Measurements from ENCODE around the gene MAST2. TPM values are rescaled to one million over a fixed set of nuclear protein-coding genes. Genes with fewer than 3 reads are reported as not detected.

Gene MAST2
- total and polyA plus RNA-seq, 2 of the 13 experiments (the other 11 are each of a cell fraction or from before 2014, with no cell fraction given) = 15.3 to 23.0 TPM

- TF ChIP-seq KLF12 (CRISPR knock-in tag; IDR thresholded peaks at IDR 0.05; ENCODE audit: borderline replicate concordance) = no peak
- TF ChIP-seq KDM4B (CRISPR knock-in tag; IDR thresholded peaks at IDR 0.05) = no peak
- TF ChIP-seq FOXP1 (IDR thresholded peaks at IDR 0.05) = no peak
- TF ChIP-seq FOXP1 (CRISPR knock-in tag; IDR thresholded peaks at IDR 0.05) = no peak
- no peak for TF ChIP-seq NFIC (IDR thresholded peaks at IDR 0.05; ENCODE audit: low read length)
- no peak for TF ChIP-seq ARID2 (CRISPR knock-in tag; IDR thresholded peaks at IDR 0.05; ENCODE audit: borderline replicate concordance)
- TF ChIP-seq GLMP (CRISPR knock-in tag; IDR thresholded peaks at IDR 0.05; ENCODE audit: borderline replicate concordance) = no peak
- TF ChIP-seq ZBTB37 (CRISPR knock-in tag; IDR thresholded peaks at IDR 0.05) = no peak
- no peak for TF ChIP-seq ZMAT5 (CRISPR knock-in tag; IDR thresholded peaks at IDR 0.05; ENCODE audit: borderline replicate concordance, low read depth)
Observed at GRCh38 chr1:46005594-46005993, 202.2 kb downstream of the MAST2 start (continued).

- Histone ChIP-seq H2AFZ (ENCODE audit: low read length) (no peak overlapping the region), H3K27me3 (ENCODE audit: control insufficient read depth in 1 of 2, insufficient read depth in 2 of 2, low read length in 2 of 2) (no peaks in the 10 kb centered on the region), H3K36me3 (replicated peaks in 1 of 2; ENCODE audit: control insufficient read depth in 1 of 2, insufficient read depth in 2 of 2, low read length in 2 of 2) (peaks cover 36 to 79% of the 10 kb centered on the region in 2 experiments), H3K4me2 (ENCODE audit: low read depth, low read length) (no peak overlapping the region), H3K9ac (ENCODE audit: insufficient read depth, low read depth, low read length) (no peak overlapping the region), H4K20me1 (ENCODE audit: insufficient read depth, low read length) (no peaks in the 10 kb centered on the region), H3K4me3 (replicated peaks in 1 of 3; ENCODE audit: insufficient read depth in 1 of 3, low read depth in 2 of 3, low read length in 3 of 3) (no peak overlapping the region), H3K4me1 (ENCODE audit: insufficient read depth, low read length) (peaks cover 3% of the 10 kb centered on the region), H3K9me3 (ENCODE audit: low read length) (no peaks in the 10 kb centered on the region), H3K79me2 (ENCODE audit: insufficient read depth, low read length) (no peaks in the 10 kb centered on the region), H3K27ac (ENCODE audit: extremely low read length, insufficient read depth, low read length) (no peak overlapping the region)
- POLR2A ChIA-PET = no interaction called here
- CTCF ChIA-PET (ENCODE audit: low intra/inter-chr PET ratio, low total read pairs) = no interaction called here
- no TSS peak for BruUV-seq (replicated peaks)
- ATAC-seq (no peak), FAIRE-seq (no peak), DNase-seq (ENCODE audit: low spot score) (no peak)
- intact Hi-C loops (cut with micrococcal nuclease; ENCODE audit: unreplicated experiment) (no loop called here), in situ Hi-C loops (cut with HindIII; ENCODE audit: extremely low pct_ligation_motif_present, low pct_unique_long_range_greater_than_20kb) (no loop called here)
- no peak for TF ChIP-seq SMAD3 (CRISPR knock-in tag; IDR thresholded peaks at IDR 0.05)
- TF ChIP-seq SALL2 (CRISPR knock-in tag; IDR thresholded peaks at IDR 0.05) = no peak
- TF ChIP-seq GTF3A (CRISPR knock-in tag; conservative IDR thresholded peaks at IDR 0.05) = no peak
- TF ChIP-seq RBM39 (IDR thresholded peaks at IDR 0.05; ENCODE audit: low read depth, low read length, poor library complexity, severe bottlenecking) = no peak
- no peak for TF ChIP-seq SMAD1 (CRISPR knock-in tag; IDR thresholded peaks at IDR 0.05; ENCODE audit: borderline replicate concordance, low read depth)
- TF ChIP-seq TFDP1 (CRISPR knock-in tag; IDR thresholded peaks at IDR 0.05; ENCODE audit: borderline replicate concordance) = no peak
- TF ChIP-seq RBAK (CRISPR knock-in tag; IDR thresholded peaks at IDR 0.05) = no peak
- no peak for TF ChIP-seq SAP130 (CRISPR knock-in tag; IDR thresholded peaks at IDR 0.05; ENCODE audit: low read depth)
- no peak for TF ChIP-seq ZNF510 (CRISPR knock-in tag; IDR thresholded peaks at IDR 0.05; ENCODE audit: low read depth)
- no peak for TF ChIP-seq HNF1B (CRISPR knock-in tag; IDR thresholded peaks at IDR 0.05)
- no peak for TF ChIP-seq SOX5 (CRISPR knock-in tag; IDR thresholded peaks at IDR 0.05; ENCODE audit: borderline replicate concordance)
- TF ChIP-seq CEBPB (IDR thresholded peaks at IDR 0.05; ENCODE audit: borderline replicate concordance, low read depth, low read length) = no peak
Observed at GRCh38 chr1:46008585-46008984, 205.2 kb downstream of the MAST2 start.

Measured in HepG2 (cell line).